Measurements from ENCODE around the gene OASL. TPM values are rescaled to one million over a fixed set of nuclear protein-coding genes. Genes with fewer than 3 reads are reported as not detected.

Gene OASL
- total RNA-seq, 1 donor from 2014 or later: 8.1 TPM

DNA sequence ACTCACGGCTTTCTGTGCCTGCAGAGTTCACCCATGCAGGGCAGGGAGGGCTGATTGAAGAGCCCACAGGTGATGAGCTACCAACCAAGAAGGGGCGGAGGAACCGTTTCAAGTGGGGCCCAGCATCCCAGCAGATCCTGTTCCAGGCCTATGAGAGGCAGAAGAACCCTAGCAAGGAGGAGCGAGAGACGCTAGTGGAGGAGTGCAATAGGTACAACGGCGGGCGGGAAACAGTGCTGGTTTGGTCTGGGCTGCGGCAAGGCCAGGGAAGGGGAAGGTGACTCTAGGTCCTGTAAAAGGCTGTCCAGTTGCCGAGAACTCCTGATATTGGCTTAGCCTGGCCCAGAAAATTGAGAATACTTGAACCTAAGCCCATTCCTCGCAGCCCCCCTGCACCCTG is 45.5 kb downstream of the OASL start:
- DNase-seq (ENCODE audit: low spot score): no peak

DNA sequence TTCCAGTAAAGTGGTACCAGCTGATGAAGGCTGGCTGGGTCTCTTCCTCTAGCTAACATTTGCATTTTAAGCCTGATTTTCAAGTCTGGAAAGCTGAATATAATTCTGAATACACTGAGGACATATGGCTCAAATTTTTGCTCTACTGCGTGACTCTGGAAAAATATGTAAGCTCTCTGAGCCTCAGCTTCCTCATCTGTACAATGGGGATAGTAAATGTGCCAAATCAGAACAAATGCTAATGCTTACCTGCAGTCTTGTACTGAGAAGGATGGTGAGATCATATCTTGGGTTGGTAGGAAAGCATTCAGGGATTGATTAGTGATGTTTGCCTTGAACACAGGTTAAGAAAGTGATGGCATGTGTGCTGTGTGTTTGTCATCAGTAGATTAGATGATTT is 46.1 kb downstream of the OASL start:
- no peak for DNase-seq (ENCODE audit: low spot score)

DNA sequence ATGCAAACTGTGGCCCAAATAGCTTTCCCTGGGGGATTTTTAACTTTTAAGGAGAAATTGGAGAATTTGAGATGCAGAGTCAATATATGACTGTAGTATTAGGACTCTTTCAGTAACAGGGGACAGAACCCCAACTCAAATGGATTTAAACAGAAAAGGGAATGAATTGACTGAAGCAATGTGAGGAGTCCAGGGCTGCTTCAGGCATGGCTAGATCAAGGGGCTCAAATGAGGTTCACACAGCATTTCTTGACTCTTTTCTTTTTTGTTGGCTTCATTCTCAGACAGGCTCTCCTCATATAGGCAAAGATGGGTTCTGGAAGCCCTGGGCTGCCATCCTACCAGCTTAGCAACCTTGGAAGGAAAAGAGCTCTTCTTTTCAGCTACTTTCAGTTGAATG is 47.1 kb downstream of the OASL start:
- no peak for DNase-seq (ENCODE audit: low spot score)

DNA sequence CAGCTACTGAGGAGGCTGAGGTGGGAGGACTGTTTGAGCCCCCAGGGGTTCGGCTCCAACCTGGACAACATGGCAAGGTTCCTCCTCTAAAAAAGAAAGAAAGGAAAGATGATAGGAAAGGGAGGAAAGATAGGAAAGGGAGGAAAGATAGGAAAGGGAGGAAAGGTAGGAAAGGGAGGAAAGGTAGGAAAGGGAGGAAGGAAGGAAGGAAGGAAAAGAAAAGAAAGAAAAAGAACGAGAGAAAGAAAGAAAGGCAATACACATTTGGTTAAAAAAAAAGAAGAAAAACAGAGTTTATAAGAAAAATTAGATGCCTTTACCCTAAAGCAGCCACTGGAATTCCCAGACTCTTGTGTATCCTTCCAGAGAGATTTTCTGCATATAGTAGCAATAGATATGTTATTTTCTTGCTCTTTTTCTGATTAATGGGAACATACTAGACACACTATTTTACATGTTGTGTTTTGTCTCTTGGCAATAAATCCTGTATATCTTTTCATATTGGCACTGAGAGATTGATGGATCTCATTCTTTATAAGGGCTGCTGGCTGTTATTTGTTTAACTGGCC is 48.5 kb downstream of the OASL start:
- DNase-seq (ENCODE audit: low spot score): no peak

DNA sequence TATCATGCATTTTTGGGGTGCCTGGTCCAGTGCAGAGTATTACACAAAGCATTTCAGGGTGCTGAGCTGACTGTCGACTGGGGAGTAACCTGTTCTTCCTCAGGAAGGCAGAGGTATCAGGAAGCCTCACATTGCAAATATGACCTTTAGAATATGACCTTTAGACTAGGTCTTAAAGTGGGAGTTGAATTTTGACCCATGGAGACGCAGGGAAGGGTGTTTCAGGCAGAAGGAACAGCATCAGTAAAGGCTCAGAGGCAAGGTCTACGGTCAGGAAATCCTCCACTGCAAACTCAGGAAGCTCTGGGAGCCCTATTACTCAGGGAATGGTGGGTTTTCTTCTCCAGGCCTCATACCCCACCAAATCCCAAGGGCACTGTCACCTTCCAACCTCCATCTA is 49.4 kb downstream of the OASL start:
- no peak for DNase-seq (ENCODE audit: low spot score)

DNA sequence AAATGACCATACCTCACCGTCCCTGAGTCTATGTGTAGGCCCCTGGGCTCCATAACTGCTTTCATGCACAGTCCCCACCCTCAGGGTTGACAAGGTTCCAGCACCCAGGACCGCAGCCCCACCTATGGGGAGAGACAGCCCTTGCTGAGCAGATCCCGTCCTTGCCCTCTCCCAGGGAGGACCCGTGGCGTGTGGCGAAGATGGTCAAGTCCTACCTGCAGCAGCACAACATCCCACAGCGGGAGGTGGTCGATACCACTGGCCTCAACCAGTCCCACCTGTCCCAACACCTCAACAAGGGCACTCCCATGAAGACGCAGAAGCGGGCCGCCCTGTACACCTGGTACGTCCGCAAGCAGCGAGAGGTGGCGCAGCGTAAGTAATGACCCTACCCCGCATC is 50.4 kb downstream of the OASL start:
- DNase-seq (ENCODE audit: low spot score): no peak

DNA sequence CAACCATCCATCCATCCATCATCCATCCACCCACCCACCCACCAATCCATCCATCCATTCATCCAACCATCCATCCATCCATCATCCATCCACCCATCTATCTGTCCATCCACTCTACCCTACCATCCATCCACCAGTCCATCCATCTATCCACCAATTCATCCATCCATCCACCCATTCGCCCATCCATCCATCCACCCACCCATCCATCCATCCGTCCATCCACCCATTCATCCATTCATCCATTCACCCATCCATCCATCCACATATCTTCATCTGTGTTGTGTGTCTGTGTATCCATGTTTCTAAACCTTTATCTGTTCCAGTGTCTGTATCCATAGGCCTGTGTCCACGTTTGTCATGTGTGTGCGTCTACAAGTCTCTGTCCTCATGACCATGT is 50.8 kb downstream of the OASL start:
- no peak for DNase-seq (ENCODE audit: low spot score)

DNA sequence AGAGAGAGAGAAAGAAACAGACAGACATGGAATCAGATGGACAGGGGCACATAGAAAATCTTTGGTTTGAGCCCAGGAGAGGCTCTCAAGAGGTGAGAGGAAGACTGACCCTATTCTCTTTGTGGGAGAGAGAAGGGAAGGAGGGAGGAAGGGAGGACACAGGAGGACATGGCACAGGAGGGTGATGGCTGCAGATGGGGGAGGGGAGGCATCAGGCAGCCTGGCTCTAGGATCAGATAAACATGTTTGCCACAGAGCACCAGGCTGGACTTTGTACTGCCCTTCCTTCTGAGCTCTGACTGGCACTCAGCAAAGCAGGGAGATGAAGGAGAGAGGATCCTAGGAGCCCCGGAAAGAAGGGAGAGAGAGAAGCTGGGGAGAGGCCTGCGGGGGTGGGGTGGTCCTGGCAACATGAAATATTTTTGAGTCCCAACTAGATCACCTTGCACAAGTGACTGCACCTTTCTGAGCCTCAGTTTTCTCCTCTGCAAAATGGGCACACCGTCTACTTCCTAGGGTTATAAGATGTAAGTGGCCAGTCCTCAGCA is 54.6 kb downstream of the OASL start:
- DNase-seq (ENCODE audit: low spot score): no peak

DNA sequence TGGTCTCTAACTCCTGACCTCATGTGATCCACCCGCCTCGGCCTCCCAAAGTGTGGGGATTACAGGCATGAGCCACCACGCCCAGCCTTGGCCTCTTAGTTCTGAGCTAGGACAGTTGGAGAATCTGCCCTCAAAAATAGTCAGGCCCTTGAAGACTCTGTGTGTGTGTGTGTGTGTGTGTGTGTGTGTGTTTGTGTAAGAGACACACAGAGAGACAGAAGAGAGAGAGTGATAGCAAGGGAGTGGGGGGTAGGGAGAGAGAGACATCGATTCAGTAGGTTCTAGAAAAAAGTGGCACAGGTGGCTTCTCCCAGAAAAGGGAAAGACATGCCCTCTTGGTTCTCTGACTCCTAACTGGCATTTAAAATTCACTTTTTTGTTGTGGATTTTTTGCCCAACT is 55.3 kb downstream of the OASL start:
- no peak for DNase-seq (ENCODE audit: low spot score)

DNA sequence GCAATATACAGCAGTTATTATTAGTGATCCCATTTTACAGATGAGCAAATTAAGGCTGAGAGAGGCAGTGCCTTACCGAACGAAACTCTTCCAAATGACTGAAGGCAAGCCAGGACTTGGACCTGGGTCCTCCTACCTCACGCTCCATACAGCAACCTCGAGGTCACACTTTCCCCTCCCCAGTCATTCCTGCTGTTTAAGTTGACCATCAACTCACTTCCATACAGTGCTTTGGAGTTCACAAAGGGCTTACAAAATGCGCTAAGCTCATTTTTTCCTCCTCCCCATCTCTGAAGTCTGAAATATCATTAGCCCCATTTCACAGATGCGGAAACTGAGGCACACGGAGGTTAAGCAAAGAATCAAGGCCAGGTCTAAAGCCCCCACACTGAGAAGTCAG is 56.4 kb downstream of the OASL start:
- no peak for DNase-seq (ENCODE audit: low spot score)

DNA sequence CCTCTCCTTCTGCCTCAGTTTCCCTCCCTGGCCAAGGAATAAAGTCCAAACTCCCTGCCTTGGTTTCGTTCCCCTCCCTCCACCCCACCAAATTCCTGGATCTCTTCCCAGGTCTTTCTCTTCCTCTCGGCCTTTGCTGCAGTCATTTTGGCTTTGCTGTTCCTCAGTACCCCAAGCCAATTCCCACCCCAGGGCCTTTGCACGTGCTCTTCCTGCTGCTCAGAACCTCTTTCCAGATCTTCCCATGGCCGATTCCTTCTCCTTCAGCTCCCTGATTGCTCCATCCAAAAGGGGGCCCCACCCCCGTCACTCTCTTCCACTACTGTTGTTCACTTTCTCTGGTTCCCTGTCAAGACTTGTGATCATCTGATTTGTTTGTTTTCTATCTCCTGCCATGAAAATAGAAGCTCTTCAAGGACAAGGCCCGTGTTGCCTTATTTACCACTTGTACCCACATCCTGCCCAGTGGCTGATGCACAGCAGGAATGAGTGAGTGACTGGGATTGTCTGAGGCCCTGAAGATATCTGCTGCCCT is 57.6 kb downstream of the OASL start:
- DNase-seq (ENCODE audit: low spot score): no peak

DNA sequence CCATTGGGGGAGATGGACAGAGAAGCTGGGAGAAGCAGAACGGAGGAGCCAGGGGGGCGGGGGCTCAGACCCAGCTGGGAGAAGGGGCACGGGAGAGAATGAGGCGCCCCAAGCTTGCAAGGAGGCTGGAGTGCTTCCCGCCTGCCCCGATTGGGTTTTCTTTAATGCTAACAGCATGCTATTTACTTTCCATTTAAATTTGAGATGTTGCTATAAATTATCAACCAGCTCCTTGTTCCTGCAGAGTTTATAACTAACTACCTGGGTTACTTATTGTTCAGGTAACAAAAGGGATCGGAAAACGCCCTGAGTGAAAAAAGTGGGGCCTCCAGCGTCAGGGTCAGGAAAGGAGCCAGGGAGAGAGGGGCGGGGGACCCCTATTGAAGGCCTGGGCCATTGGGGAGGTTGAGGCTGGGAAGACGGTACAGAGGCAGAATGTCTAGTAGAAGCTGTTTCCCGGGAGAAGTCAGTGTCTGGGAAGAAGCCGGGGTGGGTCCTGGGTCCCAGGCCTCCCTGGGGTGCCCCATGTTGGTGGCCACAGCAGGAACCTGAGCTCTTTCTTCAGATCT is 58.2 kb downstream of the OASL start:
- no peak for DNase-seq (ENCODE audit: low spot score)

DNA sequence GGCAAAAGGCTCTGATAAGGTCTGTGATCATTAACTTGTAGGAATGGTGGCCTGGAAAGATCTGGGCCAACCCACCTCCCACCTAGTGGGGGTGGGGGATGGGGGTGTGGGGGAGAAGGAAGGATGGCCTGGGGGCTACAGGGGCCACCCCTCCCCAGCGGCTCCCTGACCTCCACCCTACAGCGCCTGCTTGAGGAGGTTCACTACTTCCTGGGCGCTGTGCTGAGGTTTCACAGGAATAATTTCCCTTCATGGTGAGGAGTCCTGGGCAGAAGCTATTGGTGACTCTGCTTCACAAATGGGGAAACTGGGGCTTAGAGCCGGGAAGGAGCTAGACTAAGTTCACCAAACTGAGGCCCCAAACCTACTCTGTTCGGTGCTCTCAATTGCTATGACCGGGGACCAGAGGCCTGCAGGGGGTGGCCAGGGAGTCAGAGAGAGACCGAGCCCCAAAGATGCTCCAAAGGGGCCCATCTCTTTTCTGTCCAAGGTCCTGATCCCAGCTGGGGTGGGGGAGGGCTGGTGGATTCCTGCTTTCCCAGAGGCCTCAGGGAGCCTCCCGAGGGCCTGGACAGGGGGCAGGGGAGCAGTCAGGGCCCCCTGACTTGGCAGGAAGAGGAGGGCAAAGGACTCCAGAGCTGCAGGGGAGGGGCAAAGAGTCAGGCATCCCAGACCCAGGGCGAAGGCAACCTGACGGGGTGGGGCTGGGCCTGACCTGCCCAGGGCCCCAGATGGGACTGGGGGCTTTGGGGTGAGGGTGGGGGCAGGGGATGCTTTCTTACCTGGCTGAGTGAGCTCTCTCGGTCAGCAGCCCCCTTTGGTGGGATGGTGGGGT is 59.0 kb downstream of the OASL start:
- DNase-seq (ENCODE audit: low spot score): no peak

DNA sequence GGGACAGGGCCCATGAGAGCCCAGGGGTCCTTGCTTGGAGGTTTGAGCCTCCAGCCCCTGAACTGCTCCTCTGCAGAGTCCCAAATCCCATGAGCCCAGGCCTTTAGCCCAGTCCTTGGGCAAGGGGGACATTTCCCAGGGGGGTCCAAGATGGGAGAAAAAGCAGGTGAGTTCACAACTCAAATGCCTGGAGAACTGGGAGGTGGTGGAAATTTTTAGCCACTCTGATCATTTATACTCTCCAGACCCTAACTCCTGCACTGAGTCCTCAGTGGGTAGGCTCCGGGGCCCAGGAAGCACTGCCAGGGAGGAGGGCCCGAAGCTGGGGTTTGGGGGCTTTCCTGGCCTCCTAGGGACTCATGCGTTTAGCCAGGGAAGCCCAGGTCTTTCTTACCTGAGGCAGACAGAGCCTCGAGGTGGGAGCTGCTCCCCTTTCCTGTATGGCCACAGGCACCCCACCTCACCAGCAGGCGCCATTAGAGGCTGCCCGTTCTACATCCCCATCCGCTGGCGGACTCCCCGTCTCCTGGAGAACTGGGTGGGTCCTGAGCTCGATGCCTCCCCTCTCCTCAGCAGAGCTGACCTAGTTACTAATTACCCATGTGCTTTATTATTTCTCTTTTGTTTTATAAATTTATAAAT is 59.7 kb downstream of the OASL start:
- no peak for DNase-seq (ENCODE audit: low spot score)

DNA sequence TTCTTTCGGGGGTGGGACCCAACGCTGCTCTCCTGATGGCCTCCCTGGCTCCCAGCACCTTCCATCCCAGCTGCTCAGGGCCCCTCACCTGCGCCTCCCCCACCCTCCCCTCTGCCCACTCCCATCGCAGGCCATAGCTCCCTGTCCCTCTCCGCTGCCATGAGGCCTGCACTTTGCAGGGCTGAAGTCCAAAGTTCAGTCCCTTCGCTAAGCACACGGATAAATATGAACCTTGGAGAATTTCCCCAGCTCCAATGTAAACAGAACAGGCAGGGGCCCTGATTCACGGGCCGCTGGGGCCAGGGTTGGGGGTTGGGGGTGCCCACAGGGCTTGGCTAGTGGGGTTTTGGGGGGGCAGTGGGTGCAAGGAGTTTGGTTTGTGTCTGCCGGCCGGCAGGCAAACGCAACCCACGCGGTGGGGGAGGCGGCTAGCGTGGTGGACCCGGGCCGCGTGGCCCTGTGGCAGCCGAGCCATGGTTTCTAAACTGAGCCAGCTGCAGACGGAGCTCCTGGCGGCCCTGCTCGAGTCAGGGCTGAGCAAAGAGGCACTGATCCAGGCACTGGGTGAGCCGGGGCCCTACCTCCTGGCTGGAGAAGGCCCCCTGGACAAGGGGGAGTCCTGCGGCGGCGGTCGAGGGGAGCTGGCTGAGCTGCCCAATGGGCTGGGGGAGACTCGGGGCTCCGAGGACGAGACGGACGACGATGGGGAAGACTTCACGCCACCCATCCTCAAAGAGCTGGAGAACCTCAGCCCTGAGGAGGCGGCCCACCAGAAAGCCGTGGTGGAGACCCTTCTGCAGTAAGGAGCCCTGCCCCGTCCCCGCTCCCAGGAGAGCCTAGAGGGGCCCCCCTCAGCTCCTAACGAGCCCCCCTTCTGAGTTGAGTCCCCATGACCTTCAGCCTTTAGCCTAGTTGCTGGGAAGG is 60.5 kb downstream of the OASL start, which contains the start of gene HNF1A:
Gene HNF1A (plus strand): TSS at position 248 of the 924 bp plus-strand sequence. CDS start 226 bp downstream, at position 474.
- no peak for DNase-seq (ENCODE audit: low spot score)

DNA sequence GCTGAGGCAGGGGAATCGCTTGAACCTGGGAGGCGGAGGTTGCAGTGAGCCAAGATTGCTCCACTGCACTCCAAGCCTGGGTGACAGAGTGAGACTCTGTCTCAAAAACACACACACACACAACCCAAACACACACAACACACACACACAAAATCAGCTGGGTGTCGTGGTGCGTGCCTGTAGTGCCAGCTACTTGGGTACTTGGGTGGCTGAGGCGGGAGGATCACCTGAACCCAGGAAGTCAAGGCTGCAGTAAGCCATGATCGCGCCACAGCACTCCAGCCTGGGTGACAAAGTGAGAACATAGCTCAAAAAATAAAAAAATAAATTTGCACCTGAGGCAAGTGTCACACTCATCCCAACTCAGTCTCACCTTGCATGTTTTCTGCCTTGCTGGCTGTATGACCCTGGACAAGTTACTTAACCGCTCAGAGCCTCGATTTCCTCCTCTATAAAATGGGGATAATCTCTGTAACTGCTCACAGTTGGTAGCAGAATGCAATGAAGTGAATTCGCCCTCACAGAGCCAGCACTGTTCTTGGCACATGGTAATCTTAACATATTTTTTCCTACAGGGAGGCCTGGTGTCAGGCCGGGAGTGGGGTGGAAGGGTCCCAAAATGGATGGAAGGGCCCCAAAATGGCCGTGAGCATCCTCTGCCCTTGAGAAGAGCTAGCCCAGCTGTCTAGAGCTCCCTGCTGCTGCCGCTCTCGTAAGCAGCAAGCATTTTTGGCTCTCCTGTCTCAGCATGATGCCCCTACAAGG is 61.3 kb downstream of the OASL start:
- DNase-seq (ENCODE audit: low spot score): no peak

DNA sequence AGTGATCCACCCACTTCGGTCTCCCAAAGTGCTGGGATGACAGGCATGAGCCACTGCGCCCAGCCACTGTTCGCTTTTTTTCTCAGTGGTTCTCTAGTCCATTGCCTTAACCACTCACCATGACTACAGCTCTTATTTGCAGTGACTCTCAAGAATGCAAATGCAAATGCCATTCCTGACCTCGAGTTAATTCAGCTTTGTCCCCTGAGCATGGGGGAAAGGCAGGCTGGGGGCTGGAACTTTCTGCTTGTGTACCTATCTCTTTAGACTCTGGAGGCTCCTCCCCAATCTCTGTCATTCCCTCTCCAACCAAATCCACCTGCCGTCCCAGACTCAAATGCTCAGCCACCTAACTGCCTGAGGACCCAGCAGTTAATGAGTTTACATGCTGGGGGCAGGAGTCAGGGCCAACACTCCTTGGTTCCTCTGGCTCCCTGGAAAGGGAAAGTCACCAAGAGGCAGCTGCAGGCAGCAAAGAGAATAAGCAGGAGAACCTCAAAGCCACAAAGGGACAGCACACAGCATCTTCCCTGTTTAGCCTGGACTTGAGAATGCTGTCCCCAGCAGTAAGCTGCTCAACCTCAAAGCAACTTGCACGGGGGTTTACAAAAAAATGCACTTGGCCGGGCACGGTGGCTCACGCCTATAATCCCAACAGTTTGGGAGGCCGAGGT is 66.0 kb downstream of the OASL start:
- no peak for DNase-seq (ENCODE audit: low spot score)

DNA sequence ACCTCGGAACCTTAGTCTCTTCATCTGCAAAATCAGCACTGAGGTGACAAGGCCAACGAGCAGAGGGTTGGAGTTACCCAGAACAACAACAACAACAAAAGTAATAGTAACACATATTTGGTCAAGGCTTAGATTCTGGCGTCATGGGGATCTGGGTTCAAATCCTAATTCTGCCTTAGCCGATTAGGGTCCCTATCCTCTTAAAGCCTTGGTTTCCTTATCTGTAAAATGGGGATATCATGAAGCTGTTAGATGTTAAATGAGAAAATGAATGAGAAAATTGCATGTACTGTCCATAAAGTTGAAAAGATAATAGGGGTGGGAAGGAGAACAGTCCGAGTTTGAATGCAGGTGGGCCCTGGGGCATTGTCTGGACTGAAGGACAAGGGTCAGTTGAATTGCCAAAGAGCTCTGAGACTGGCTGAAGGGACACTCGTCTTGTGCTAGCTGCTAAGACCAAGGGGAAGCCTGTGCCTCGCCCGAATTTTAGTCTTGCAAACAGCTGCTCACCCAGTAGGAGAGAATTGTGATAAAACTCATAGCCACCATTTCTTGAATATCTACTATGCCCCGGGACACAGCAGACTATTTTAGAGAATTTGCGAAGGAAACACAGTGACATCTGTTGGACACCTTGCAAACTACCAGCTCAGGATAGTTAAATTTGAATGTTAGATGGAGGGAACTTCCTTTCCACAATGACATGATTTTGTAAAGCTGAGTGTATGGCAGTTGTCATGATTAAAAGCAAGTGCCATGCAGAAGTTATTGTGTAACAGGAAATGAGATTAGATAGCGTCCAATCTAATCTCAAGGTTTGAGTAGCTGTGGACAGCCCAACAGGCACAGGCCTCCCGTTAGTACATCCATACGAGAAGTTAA is 67.5 kb downstream of the OASL start:
- no peak for DNase-seq (ENCODE audit: low spot score)

Measured in mesenteric fat pad (tissue), 1 donor.